ENCODE data around the gene SMYD3.

The SMYD3 gene

GRCh38 chr1:246068619-246069509 lies 438.2 kb downstream of the SMYD3 start:
- TF ChIP-seq POLR2A (IDR thresholded peaks at IDR 0.05; ENCODE audit: low read length) (no peak), GATA1 (IDR thresholded peaks at IDR 0.05; ENCODE audit: low read depth, low read length) (no peak)
- peak; percentile 23 to 40 for DNase-seq

GRCh38 chr1:246068217-246068512 lies 438.9 kb downstream of the SMYD3 start:
- TF ChIP-seq GATA1 (IDR thresholded peaks at IDR 0.05; ENCODE audit: low read depth, low read length) (no peak), POLR2A (IDR thresholded peaks at IDR 0.05; ENCODE audit: low read length) (no peak)
- no peak for DNase-seq

GRCh38 chr1:246067432-246068216 lies 439.5 kb downstream of the SMYD3 start:
- DNase-seq, result no peak
- TF ChIP-seq GATA1 (IDR thresholded peaks at IDR 0.05; ENCODE audit: low read depth, low read length), result no peak
- no peak for TF ChIP-seq POLR2A (IDR thresholded peaks at IDR 0.05; ENCODE audit: low read length)

GRCh38 chr1:246066573-246066972 lies 440.5 kb downstream of the SMYD3 start:
- TF ChIP-seq POLR2A (IDR thresholded peaks at IDR 0.05; ENCODE audit: low read length), result no peak
- no peak for TF ChIP-seq GATA1 (IDR thresholded peaks at IDR 0.05; ENCODE audit: low read depth, low read length)
- no peak for DNase-seq

GRCh38 chr1:246065592-246065991 lies 441.5 kb downstream of the SMYD3 start:
- no peak for DNase-seq
- TF ChIP-seq GATA1 (IDR thresholded peaks at IDR 0.05; ENCODE audit: low read depth, low read length) (no peak), POLR2A (IDR thresholded peaks at IDR 0.05; ENCODE audit: low read length) (no peak)

- DNase-seq, result no peak
- TF ChIP-seq POLR2A (IDR thresholded peaks at IDR 0.05; ENCODE audit: low read length), result no peak
- TF ChIP-seq GATA1 (IDR thresholded peaks at IDR 0.05; ENCODE audit: low read depth, low read length), result no peak
Observed at GRCh38 chr1:246064891-246065290, 442.2 kb downstream of the SMYD3 start.

- DNase-seq, result no peak
- TF ChIP-seq GATA1 (IDR thresholded peaks at IDR 0.05; ENCODE audit: low read depth, low read length), result no peak
- no peak for TF ChIP-seq POLR2A (IDR thresholded peaks at IDR 0.05; ENCODE audit: low read length)
Observed at GRCh38 chr1:246063013-246063616, 444.0 kb downstream of the SMYD3 start.

GRCh38 chr1:246058466-246058865 lies 448.6 kb downstream of the SMYD3 start:
- no peak for DNase-seq

GRCh38 chr1:246052603-246053002 lies 454.5 kb downstream of the SMYD3 start:
- no peak for DNase-seq

More at GRCh38 chr1:246058466-246058865, 448.6 kb downstream of the SMYD3 start:
- no peak for TF ChIP-seq GATA1 (IDR thresholded peaks at IDR 0.05; ENCODE audit: low read depth, low read length)
- TF ChIP-seq POLR2A (IDR thresholded peaks at IDR 0.05; ENCODE audit: low read length), result no peak

GRCh38 chr1:246051909-246052518 lies 455.1 kb downstream of the SMYD3 start:
- DNase-seq, result no peak
- TF ChIP-seq GATA1 (IDR thresholded peaks at IDR 0.05; ENCODE audit: low read depth, low read length) (no peak), POLR2A (IDR thresholded peaks at IDR 0.05; ENCODE audit: low read length) (no peak)

More at GRCh38 chr1:246052603-246053002, 454.5 kb downstream of the SMYD3 start:
- TF ChIP-seq GATA1 (IDR thresholded peaks at IDR 0.05; ENCODE audit: low read depth, low read length), result no peak

- no peak for DNase-seq
- TF ChIP-seq GATA1 (IDR thresholded peaks at IDR 0.05; ENCODE audit: low read depth, low read length), result no peak
- no peak for TF ChIP-seq POLR2A (IDR thresholded peaks at IDR 0.05; ENCODE audit: low read length)
Observed at GRCh38 chr1:246048693-246049092, 458.4 kb downstream of the SMYD3 start.

- DNase-seq, result no peak
- no peak for TF ChIP-seq GATA1 (IDR thresholded peaks at IDR 0.05; ENCODE audit: low read depth, low read length)
- no peak for TF ChIP-seq POLR2A (IDR thresholded peaks at IDR 0.05; ENCODE audit: low read length)
Observed at GRCh38 chr1:246043556-246043955, 463.5 kb downstream of the SMYD3 start.

- TF ChIP-seq POLR2A (IDR thresholded peaks at IDR 0.05; ENCODE audit: low read length) (no peak), GATA1 (IDR thresholded peaks at IDR 0.05; ENCODE audit: low read depth, low read length) (no peak)
- DNase-seq, result no peak
Observed at GRCh38 chr1:246041360-246041759, 465.7 kb downstream of the SMYD3 start.
